DOHH2 (cell line): ENCODE measurements around the gene VRK2.

Experiments
- H3F3A ChIP-seq: fragments of 200-600 bp; sonication (generic), shearing (Covaris generic); 2 replicates; pipeline ENCODE4 v1.6.0; 2016; ENCODE audit warnings: antibody characterized with exemption, mild to moderate bottlenecking; ENCODE audit not compliant: control insufficient read depth, insufficient read depth
- H3K27ac ChIP-seq: fragments of 200-600 bp; sonication (generic); 2 replicates; pipeline ENCODE4 v1.5.1; 2014; ENCODE audit warnings: low read depth, mild to moderate bottlenecking, low read length, moderate library complexity
- H3K27me3 ChIP-seq: fragments of 200-600 bp; sonication (generic); 2 replicates; pipeline ENCODE4 v1.6.1; 2014; ENCODE audit warnings: mild to moderate bottlenecking, low read length, mixed read lengths; ENCODE audit not compliant: control insufficient read depth
- H3K36me3 ChIP-seq: fragments of 200-600 bp; sonication (generic); 2 replicates; pipeline ENCODE4 v1.6.1; 2014; ENCODE audit warnings: mild to moderate bottlenecking, low read length, moderate library complexity, mixed read lengths; ENCODE audit not compliant: control insufficient read depth
- H3K4me1 ChIP-seq: fragments of 200-600 bp; sonication (generic); 2 replicates; pipeline ENCODE4 v1.6.1; 2014; ENCODE audit warnings: mild to moderate bottlenecking, low read length, mixed read lengths; ENCODE audit not compliant: control insufficient read depth
- H3K4me2 ChIP-seq: fragments of 200-600 bp; sonication (generic); 2 replicates; pipeline ENCODE4 v1.6.0; 2014; ENCODE audit warnings: mild to moderate bottlenecking, low read length, moderate library complexity
- H3K4me3 ChIP-seq: fragments of 200-600 bp; sonication (generic); 2 replicates; pipeline ENCODE4 v1.5.1; 2014; ENCODE audit warnings: mild to moderate bottlenecking, low read length, mixed read lengths
- H3K79me2 ChIP-seq: fragments of 200-600 bp; sonication (generic); 2 replicates; pipeline ENCODE4 v1.6.1; 2014; ENCODE audit warnings: mild to moderate bottlenecking, low read length, mixed read lengths; ENCODE audit not compliant: control insufficient read depth
- H3K9me2 ChIP-seq: fragments of 200-600 bp; sonication (generic); replicated peaks from 2 replicates; pipeline ENCODE4 v1.6.1; 2014; ENCODE audit warnings: mild to moderate bottlenecking, low read length, mixed read lengths; ENCODE audit not compliant: control insufficient read depth
- H3K9me3 ChIP-seq: fragments of 200-600 bp; sonication (generic); 2 replicates; pipeline ENCODE4 v1.6.1; 2014; ENCODE audit warnings: antibody characterized with exemption, low read length, mixed read lengths; ENCODE audit not compliant: control insufficient read depth, insufficient read depth
- H4K20me1 ChIP-seq: fragments of 200-600 bp; sonication (generic); 2 replicates; pipeline ENCODE4 v1.6.0; 2014; ENCODE audit warnings: low read depth, mild to moderate bottlenecking, antibody characterized with exemption, low read length, moderate library complexity; ENCODE audit not compliant: control insufficient read depth, insufficient read depth
- EZH2phosphoT487 ChIP-seq: fragments of 200-600 bp; sonication (generic); IDR thresholded peaks from 2 replicates; pipeline ENCODE4 v1.6.1; 2017; ENCODE audit warnings: borderline replicate concordance, mild to moderate bottlenecking, antibody characterized with exemption, low read length, moderate library complexity, mixed read lengths
- TF ChIP-seq, protein P1 (sequence below): fragments of 200-600 bp; sonication (generic); IDR thresholded peaks from one replicate; pipeline ENCODE4 v1.5.1; 2014; ENCODE audit warnings: antibody characterized with exemption, mild to moderate bottlenecking, low read depth, low read length; ENCODE audit not compliant: poor library complexity, severe bottlenecking

Gene VRK2

DNA sequence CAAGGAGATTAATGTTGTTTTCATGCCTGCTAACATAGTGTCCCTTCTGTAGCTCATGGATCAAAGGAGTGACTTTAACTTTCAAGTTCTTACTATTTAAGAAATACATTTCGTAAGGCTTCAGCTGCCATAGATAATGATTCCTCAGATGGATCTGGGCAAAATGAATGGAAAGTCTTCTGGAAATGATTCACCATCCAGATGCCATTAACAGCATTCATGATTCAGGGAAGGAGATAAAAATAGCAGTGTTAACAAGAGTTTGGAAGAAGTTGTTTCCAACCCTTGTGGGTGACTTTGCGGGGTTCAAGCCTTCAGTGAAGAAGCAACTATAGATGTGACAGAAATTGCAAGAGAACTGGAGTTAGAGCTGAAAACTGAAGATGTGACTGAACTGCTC is 17.0 kb downstream of the VRK2 start:
- H3F3A ChIP-seq, result no peaks in the 10 kb centered on the region
- H3K4me3 ChIP-seq, result no peak overlapping the region
- H4K20me1 ChIP-seq, result no peaks in the 10 kb centered on the region
- H3K27me3 ChIP-seq, result no peaks in the 10 kb centered on the region
- H3K9me3 ChIP-seq, result no peaks in the 10 kb centered on the region
- no peaks in the 10 kb centered on the region for H3K4me1 ChIP-seq
- peaks cover 11% of the 10 kb centered on the region for H3K36me3 ChIP-seq
- no peak for TF ChIP-seq EZH2phosphoT487
- TF ChIP-seq, protein P1, sequence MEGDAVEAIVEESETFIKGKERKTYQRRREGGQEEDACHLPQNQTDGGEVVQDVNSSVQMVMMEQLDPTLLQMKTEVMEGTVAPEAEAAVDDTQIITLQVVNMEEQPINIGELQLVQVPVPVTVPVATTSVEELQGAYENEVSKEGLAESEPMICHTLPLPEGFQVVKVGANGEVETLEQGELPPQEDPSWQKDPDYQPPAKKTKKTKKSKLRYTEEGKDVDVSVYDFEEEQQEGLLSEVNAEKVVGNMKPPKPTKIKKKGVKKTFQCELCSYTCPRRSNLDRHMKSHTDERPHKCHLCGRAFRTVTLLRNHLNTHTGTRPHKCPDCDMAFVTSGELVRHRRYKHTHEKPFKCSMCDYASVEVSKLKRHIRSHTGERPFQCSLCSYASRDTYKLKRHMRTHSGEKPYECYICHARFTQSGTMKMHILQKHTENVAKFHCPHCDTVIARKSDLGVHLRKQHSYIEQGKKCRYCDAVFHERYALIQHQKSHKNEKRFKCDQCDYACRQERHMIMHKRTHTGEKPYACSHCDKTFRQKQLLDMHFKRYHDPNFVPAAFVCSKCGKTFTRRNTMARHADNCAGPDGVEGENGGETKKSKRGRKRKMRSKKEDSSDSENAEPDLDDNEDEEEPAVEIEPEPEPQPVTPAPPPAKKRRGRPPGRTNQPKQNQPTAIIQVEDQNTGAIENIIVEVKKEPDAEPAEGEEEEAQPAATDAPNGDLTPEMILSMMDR, result no peak
- no peak overlapping the region for H3K4me2 ChIP-seq
- no peak overlapping the region for H3K27ac ChIP-seq
- no peaks in the 10 kb centered on the region; the same call in 1 of the 2 replicates for H3K79me2 ChIP-seq
- no peaks in the 10 kb centered on the region for H3K9me2 ChIP-seq

DNA sequence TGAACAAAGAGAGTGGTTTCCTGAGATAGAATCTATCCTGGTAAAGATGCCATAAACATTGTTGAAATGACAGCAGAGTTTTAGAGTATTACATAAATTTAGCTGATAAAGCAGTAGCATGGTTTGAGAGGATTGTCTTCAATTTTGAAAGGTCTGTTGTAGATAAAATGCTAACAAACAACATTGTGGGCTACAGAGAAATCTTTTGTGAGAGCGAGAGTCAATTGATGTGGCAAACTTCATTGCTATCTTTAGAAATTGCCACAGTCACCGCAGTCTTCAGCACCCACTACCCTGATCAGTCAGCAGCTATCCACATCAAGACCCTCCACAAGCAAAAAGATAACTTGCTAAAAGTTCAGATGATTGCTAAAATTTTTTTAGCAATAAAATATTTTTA is 17.5 kb downstream of the VRK2 start:
- Histone ChIP-seq H3K27me3 (no peaks in the 10 kb centered on the region), H3K36me3 (peaks cover 6% of the 10 kb centered on the region), H3K4me2 (no peak overlapping the region), H3K27ac (no peak overlapping the region), H3K79me2 (no peaks in the 10 kb centered on the region; the same call in 1 of the 2 replicates), H3K4me1 (no peaks in the 10 kb centered on the region), H4K20me1 (no peaks in the 10 kb centered on the region), H3K9me2 (no peaks in the 10 kb centered on the region), H3K4me3 (no peak overlapping the region), H3F3A (no peaks in the 10 kb centered on the region), H3K9me3 (no peaks in the 10 kb centered on the region)
- TF ChIP-seq EZH2phosphoT487, result no peak
- TF ChIP-seq, protein P1, result no peak

DNA sequence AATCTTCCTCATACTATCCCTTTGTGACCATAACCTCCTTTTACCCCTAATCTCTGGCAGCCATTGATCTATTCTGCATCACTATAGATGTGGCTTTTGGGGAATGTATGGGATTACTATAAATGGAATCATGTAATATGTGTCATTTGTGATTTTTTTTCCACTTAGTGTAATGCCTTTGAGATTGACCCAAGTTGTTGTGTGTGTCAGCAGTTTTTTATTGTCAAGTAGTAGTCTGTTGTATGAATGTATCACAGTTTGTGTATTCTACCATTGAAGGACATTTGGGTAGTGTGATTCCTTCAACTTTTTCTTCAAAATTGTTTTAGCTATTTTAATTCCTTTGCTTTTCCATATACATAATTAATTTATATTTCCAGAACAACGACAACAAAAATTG is 18.6 kb downstream of the VRK2 start:
- Histone ChIP-seq H3F3A (no peaks in the 10 kb centered on the region), H3K4me1 (no peaks in the 10 kb centered on the region), H3K4me2 (no peak overlapping the region), H3K27me3 (no peaks in the 10 kb centered on the region), H3K9me3 (no peaks in the 10 kb centered on the region), H3K9me2 (no peaks in the 10 kb centered on the region), H3K4me3 (no peak overlapping the region), H3K79me2 (no peaks in the 10 kb centered on the region; the same call in 1 of the 2 replicates), H4K20me1 (no peaks in the 10 kb centered on the region), H3K36me3 (no peaks in the 10 kb centered on the region; the same call in 1 of the 2 replicates), H3K27ac (no peak overlapping the region)
- TF ChIP-seq, protein P1, result no peak
- TF ChIP-seq EZH2phosphoT487, result no peak

DNA sequence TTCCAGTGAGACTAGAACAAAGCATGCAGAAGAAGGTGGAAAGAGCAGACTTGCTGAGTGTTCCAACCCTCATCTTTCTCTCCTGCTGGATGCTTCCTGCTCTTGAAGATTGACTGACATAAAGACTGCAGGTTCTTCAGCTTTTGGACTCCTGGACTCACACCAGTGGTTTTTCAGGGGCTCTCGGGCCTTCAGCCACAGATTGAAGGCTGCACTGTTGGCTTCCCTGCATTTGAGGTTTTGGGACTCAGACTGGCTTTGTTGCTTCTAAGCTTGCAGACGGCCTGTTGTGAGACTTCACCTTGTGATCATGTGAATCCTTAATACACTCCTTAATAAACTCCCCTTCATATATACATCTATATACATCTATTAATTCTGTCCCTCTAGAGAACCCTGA is 20.4 kb downstream of the VRK2 start:
- H3K27me3 ChIP-seq, result no peaks in the 10 kb centered on the region
- H4K20me1 ChIP-seq, result no peaks in the 10 kb centered on the region
- H3K9me3 ChIP-seq, result no peaks in the 10 kb centered on the region
- H3K36me3 ChIP-seq, result no peaks in the 10 kb centered on the region; the same call in 1 of the 2 replicates
- no peak overlapping the region for H3K27ac ChIP-seq
- H3K4me2 ChIP-seq, result no peak overlapping the region
- H3K79me2 ChIP-seq, result peaks cover 3% of the 10 kb centered on the region; the same call in 1 of the 2 replicates
- H3F3A ChIP-seq, result no peaks in the 10 kb centered on the region
- no peaks in the 10 kb centered on the region for H3K4me1 ChIP-seq
- no peak overlapping the region for H3K4me3 ChIP-seq
- TF ChIP-seq, protein P1, result no peak
- TF ChIP-seq EZH2phosphoT487, result no peak
- no peaks in the 10 kb centered on the region for H3K9me2 ChIP-seq
